A673 (cell line): ENCODE results near the gene HRH3. TPM values are rescaled to one million over a fixed set of nuclear protein-coding genes. Genes with fewer than 3 reads are reported as not detected.

ENCODE experiments used
- BruUV-seq: library from RNA; stranded (reverse); fragments of 400-500 nt; replicated peaks from 2 replicates; lab custom pipeline; 2021; lab: Mats Ljungman, UMichigan
- CTCF ChIA-PET: fragments of 300-600 bp; sonication (Branson Sonifier 250); formaldehyde crosslinking; loops from one replicate; lab custom pipeline; 2022; ENCODE audit warnings: antibody characterized with exemption; lab: Charles Lee
- POLR2A ChIA-PET: fragments of 300-600 bp; sonication (Branson Sonifier 250); formaldehyde crosslinking; loops from one replicate; lab custom pipeline; 2022; ENCODE audit warnings: antibody characterized with exemption; ENCODE audit not compliant: low non-redundant PET; lab: Charles Lee
- DNase-seq: peaks from one replicate; pipeline ENCODE4 v3.0.0-alpha.2; 2015; ENCODE audit warnings: low spot score
- H3K27ac ChIP-seq: fragments of 200-600 bp; sonication (generic); 2 replicates; pipeline ENCODE4 v1.5.1; 2016; ENCODE audit warnings: mixed run types, low read depth, mild to moderate bottlenecking, mixed read lengths, antibody characterized with exemption, low read length; ENCODE audit not compliant: poor library complexity, severe bottlenecking
- H3K27me3 ChIP-seq: fragments of 200-600 bp; sonication (generic); replicated peaks from 2 replicates; pipeline ENCODE4 v1.6.1; 2017; ENCODE audit warnings: mixed run types, low read depth, mild to moderate bottlenecking, mixed read lengths, antibody characterized with exemption, low read length; ENCODE audit not compliant: insufficient read depth, poor library complexity
- H3K36me3 ChIP-seq: fragments of 200-600 bp; sonication (generic); 2 replicates; pipeline ENCODE4 v1.6.1; 2016; ENCODE audit warnings: mixed run types, mild to moderate bottlenecking, mixed read lengths, antibody characterized with exemption, low read length; ENCODE audit not compliant: insufficient read depth, poor library complexity, severe bottlenecking
- H3K4me1 ChIP-seq: fragments of 200-600 bp; sonication (generic); 2 replicates; pipeline ENCODE4 v1.6.1; 2017; ENCODE audit warnings: mixed run types, mild to moderate bottlenecking, mixed read lengths, antibody characterized with exemption, low read length; ENCODE audit not compliant: insufficient read depth, poor library complexity, severe bottlenecking
- H3K4me3 ChIP-seq: fragments of 200-600 bp; sonication (generic); 2 replicates; pipeline ENCODE4 v1.5.1; 2016; ENCODE audit warnings: low read depth, mixed run types, mild to moderate bottlenecking, mixed read lengths, low read length; ENCODE audit not compliant: poor library complexity, severe bottlenecking
- H3K9me3 ChIP-seq: fragments of 200-600 bp; sonication (generic); 2 replicates; pipeline ENCODE4 v1.6.1; 2016; ENCODE audit warnings: mixed run types, low read depth, mild to moderate bottlenecking, mixed read lengths, antibody characterized with exemption, low read length; ENCODE audit not compliant: poor library complexity, severe bottlenecking
- CTCF ChIP-seq: fragments of 300-800, 200-600 bp; sonication (generic); conservative IDR thresholded peaks from 2 replicates; pipeline ENCODE4 v1.5.1; 2017; ENCODE audit warnings: low read depth, mild to moderate bottlenecking, antibody characterized with exemption, low read length, moderate library complexity, mixed read lengths
- EZH2 ChIP-seq: fragments of 200-600 bp; sonication (generic); IDR thresholded peaks from 2 replicates; pipeline ENCODE4 v1.6.1; 2017; ENCODE audit warnings: borderline replicate concordance, low read depth, mild to moderate bottlenecking, mixed read lengths, antibody characterized with exemption, low read length; ENCODE audit not compliant: poor library complexity, severe bottlenecking
- intact Hi-C: fragments of 100-400 bp; cut with micrococcal nuclease; formaldehyde crosslinking; loops from one replicate; pipeline ENCODE4 v1.10.0; 2022; ENCODE audit not compliant: unreplicated experiment
- total RNA-seq: library from RNA; stranded (reverse); gene quantifications from 2 replicates; pipeline ENCODE4 v1.2.3, GENCODE V29; 2021

Gene HRH3
- total RNA-seq, 1 experiment from 2014 or later, result not detected

GRCh38 chr20:62197311-62197710 lies 22.8 kb downstream of the HRH3 start:
- CTCF ChIA-PET, result no interaction called here
- no TSS peak for BruUV-seq
- H3K4me1 ChIP-seq, result peaks cover 18% of the 10 kb centered on the region
- no peaks in the 10 kb centered on the region for H3K9me3 ChIP-seq
- no peak for DNase-seq
- no peak overlapping the region for H3K27ac ChIP-seq
- H3K4me3 ChIP-seq, result no peak overlapping the region
- no peaks in the 10 kb centered on the region for H3K27me3 ChIP-seq
- intact Hi-C loops, result no loop called here
- POLR2A ChIA-PET, result no interaction called here
- peaks cover 45% of the 10 kb centered on the region for H3K36me3 ChIP-seq
- TF ChIP-seq EZH2 (no peak), CTCF (no peak)

GRCh38 chr20:62196286-62196685 lies 23.8 kb downstream of the HRH3 start:
- Histone ChIP-seq H3K4me1 (peaks cover 8% of the 10 kb centered on the region), H3K9me3 (no peaks in the 10 kb centered on the region), H3K27ac (no peak overlapping the region), H3K4me3 (no peak overlapping the region), H3K27me3 (no peaks in the 10 kb centered on the region), H3K36me3 (peaks cover 45% of the 10 kb centered on the region)
- BruUV-seq, result no TSS peak
- POLR2A ChIA-PET, result no interaction called here
- TF ChIP-seq EZH2 (no peak), CTCF (no peak)
- no peak for DNase-seq
- intact Hi-C loops, result no loop called here
- CTCF ChIA-PET, result no interaction called here

- Histone ChIP-seq H3K36me3 (peaks cover 42% of the 10 kb centered on the region), H3K9me3 (no peaks in the 10 kb centered on the region), H3K4me1 (peaks cover 2% of the 10 kb centered on the region), H3K4me3 (no peak overlapping the region), H3K27ac (no peak overlapping the region), H3K27me3 (no peaks in the 10 kb centered on the region)
- no TSS peak for BruUV-seq
- POLR2A ChIA-PET, result no interaction called here
- DNase-seq, result no peak
- intact Hi-C loops, result no loop called here
- CTCF ChIA-PET, result no interaction called here
- TF ChIP-seq EZH2 (no peak), CTCF (no peak)
Measured at GRCh38 chr20:62195736-62196135, 24.3 kb downstream of the HRH3 start.
